GM19438 (cell line): Measurements from ENCODE around the gene REEP5.
A peak's percentile ranks its signal among the peaks of the same experiment; 100 is the strongest.
"Not testable (repeated sequence)": the region's sequence is repeated elsewhere in the genome, so short reads cannot be mapped to it uniquely, and the experiment has no call there.

Experiments
- ATAC-seq: cut with Tn5 transposase; IDR thresholded peaks from one replicate; pipeline ENCODE4 v1.9.1; 2021; ENCODE audit warnings: low read depth; ENCODE audit not compliant: unreplicated experiment

Gene REEP5

GRCh38 chr5:112892776-112893175 lies 29.3 kb downstream of the REEP5 start:
- ATAC-seq: no peak

GRCh38 chr5:112892066-112892465 lies 30.0 kb downstream of the REEP5 start:
- not testable (repeated sequence) for ATAC-seq

GRCh38 chr5:112886975-112887374 lies 35.1 kb downstream of the REEP5 start:
- no peak for ATAC-seq

- ATAC-seq: no peak
Measured at GRCh38 chr5:112885001-112885400, 37.0 kb downstream of the REEP5 start.

DNA sequence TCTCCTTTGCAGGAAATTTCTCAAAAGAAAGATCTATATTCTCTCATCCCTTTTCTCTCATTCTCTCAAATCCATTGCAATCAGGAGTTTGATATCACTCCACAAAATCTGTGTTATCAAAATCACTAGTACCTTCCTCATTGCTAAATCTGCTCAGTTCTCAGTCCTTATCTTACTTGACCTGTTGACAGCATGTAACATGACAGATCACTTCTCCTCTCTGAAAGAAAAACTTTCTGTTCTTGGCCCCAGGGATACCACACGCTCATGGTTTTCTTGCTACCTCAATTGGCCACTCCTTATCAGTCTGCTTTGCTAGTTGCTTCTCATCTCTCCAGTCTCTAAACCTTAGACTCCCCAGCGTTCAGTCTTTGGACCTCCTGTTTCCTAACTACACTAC lies 38.8 kb downstream of the REEP5 start:
- ATAC-seq: no peak

DNA sequence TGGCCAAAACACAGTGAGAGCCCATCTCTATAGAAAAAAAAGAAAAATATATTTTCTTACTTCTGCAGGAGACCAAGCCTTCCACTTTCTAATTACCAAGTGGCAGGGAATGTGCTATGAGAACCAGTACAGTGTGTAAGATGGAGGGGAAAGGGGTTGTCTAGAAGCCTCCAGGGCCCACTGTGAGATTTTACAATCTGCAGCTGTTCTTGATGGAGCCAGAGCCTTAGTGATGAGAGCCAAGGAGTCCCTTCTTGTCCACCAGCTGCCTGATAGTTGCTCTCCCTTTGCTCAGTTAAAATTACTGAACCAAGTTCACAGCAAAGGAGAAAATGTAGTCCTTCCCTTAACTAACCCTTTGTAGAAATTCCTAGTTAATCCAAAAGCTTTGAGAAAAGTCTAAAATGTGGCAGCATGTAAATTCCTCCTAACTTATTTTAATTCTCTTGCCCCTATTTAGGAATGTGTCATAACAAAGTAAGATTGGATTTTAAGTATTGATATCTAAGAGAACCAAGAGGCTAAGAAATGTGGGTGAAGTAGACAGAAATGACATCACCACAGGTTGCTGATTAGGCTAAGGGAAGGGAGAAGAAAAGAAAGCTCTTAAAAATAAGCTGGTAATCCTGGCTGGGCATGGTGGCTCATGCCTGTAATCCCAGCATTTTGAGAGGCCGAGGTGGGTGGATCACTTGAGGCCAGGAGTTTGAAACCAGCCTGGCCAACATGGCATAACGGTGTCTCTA lies 41.6 kb downstream of the REEP5 start:
- no peak for ATAC-seq

DNA sequence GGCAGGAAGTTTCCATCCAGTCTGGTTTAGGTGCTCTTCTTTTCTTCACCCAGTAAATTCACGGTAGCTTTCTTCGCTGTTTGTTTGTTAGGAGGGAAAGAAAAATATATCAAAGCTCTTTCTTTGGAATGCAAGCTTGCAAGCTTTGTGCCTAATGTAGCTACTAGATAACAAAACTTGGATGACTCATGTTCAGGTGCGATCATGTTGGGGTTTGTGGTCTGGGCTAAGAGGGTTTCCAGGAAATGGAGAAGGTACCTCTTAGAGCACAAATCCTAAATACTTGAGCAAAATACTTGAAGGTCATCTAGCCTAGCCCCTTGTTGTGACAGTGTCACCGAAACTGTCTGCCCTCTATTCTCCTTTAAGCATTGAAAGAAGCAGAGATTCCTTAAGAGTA lies 43.3 kb downstream of the REEP5 start:
- ATAC-seq: no peak

DNA sequence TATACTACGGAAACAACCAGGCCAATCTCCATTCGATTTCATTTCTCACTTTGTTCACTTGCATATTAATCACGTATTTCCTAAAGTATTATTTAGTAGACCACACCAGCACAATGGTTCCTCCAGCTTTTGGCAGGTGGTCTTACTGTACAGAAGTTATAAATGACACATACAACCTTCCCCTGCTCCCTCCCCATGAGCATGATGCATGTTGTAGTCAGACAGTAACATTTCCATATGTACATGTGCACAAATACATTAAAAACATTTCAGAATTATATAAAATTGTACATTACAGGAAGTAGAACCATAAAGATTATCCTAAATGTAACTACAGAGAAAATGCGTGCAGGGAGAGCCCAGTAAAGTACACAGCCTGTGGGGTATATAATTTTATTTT lies 43.9 kb downstream of the REEP5 start:
- no peak for ATAC-seq

DNA sequence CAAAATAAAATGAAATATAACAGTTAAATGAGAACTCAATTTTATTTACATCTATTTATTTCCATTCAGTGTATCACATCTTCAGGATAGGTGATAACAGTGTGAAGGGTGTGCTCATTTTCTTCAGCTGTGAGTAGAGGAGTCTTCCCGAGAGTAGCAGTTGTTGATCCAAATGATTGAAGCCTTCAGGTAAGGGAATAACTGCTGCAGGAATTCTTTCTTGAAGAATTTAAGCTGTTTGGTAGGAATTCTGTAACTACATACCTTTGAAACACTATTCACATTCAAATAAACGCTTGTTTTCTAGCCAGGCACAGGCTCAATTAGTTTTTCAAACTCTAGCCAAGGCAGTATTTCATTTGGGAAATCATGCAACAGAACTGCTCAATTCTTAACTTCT lies 45.7 kb downstream of the REEP5 start:
- ATAC-seq: no peak

DNA sequence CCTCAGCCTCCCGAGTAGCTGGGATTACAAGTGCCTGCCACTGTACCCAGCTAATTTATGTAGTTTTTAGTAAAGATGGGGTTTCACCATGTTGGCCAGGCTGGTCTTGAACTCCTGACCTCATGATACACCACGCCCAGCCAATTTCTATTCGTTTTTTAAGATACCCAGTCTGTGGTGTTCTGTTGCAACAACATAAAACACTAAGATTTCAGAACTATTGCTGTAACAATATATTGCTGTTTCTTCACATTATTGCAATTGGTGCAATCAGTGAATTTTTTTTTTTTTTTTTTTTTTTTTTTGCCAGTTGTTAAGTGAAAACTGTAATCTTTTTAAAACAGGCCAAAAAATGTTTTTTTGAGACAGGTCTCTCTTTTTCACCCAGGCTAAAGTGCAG lies 51.1 kb downstream of the REEP5 start:
- ATAC-seq: no peak

- ATAC-seq: peak; percentile 59
Measured at GRCh38 chr5:112869948-112870347, 52.1 kb downstream of the REEP5 start.

GRCh38 chr5:112867411-112867810 lies 54.6 kb downstream of the REEP5 start:
- no peak for ATAC-seq

GRCh38 chr5:112866739-112867138 lies 55.3 kb downstream of the REEP5 start:
- ATAC-seq: no peak

GRCh38 chr5:112865128-112865527 lies 56.9 kb downstream of the REEP5 start:
- ATAC-seq: no peak

DNA sequence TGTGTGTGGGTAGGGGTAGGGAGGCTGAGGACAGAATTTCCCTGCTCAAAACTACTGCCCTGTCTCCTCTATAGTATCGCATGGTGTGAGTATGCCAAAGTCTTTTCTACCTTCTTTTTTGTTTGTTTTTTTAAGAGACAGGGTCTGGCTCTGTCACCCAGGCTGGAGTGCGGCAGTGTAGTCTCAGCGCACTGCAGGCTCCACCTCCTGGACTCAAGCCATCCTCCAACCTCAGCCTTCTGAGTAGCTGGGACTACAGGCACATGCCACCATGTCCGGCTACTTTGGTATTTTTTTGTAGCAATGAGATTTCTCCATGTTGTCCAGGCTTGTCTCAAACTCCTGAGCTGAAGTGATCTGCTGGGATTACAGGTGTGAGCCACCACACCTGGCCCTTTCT lies 58.5 kb downstream of the REEP5 start:
- no peak for ATAC-seq

GRCh38 chr5:112862085-112862484 lies 59.9 kb downstream of the REEP5 start:
- no peak for ATAC-seq

- no peak for ATAC-seq
Measured at GRCh38 chr5:112861638-112861985, 60.4 kb downstream of the REEP5 start.

GRCh38 chr5:112860929-112861637 lies 60.9 kb downstream of the REEP5 start, which contains the start of gene SRP19:
Gene SRP19, plus strand, starts transcription at chr5:112861287. Its CDS starts 90 bp downstream, at chr5:112861377.
- ATAC-seq: peak; percentile 97

DNA sequence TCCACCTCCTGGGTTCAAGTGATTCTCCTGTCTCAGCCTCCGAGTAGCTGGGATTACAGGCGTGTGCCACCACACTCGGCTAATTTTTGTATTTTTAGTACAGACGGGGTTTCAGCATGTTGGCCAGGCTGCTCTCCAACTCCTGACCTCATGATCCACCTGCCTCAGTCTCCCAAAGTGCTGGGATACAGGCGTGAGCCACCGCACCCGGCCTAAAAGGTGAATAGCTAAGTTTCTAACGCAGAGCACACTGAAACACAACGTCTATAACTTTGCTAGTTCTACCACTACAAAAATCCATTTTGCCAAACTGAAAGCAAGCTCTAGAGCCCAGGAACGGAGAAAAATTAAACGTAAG lies 61.5 kb downstream of the REEP5 start:
- not testable (repeated sequence) for ATAC-seq

DNA sequence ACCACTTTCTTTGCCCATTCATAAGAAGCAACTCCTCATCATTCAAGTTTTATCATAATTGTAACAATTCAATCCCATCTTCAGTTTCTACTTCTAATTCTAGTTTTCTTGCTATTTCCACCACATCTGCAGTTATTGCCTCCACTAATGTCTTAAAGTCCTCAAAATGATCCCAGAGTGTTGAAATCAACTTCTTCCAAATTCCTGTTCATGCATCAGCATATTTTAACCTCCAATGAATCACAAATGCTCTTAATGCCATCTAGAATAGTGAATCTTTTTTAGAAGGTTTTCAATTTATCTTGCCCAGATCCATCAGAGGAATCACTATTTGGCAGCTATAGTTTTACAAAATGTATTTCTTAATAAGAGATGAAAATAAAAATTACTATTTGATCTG lies 64.2 kb downstream of the REEP5 start:
- ATAC-seq: no peak

GRCh38 chr5:112854651-112855050 lies 67.4 kb downstream of the REEP5 start:
- no peak for ATAC-seq

DNA sequence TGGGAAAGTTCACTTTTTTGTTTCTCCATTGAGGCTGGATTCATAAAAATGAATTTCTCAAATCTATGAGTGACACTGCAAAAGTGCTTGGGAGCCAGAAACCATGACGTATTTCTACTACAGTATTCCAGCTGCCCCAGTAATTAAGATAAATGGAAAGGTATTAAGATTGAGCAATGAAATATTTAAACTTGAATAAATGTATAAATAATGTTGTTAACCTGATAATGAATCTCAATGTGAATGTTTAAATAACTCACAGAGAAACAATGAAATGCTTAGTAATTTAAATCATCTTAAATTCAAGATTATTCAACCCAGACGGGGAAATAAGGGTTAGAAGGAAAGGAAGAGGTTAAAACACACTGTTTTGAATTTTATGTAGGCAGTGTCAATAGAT lies 72.1 kb downstream of the REEP5 start:
- ATAC-seq: no peak
